IPS-15b (cell line): ENCODE data around the gene ELP2.
"Not testable (repeated sequence)": the region's sequence is repeated elsewhere in the genome, so short reads cannot be mapped to it uniquely, and the experiment has no call there.

Source experiments
- H3K27me3 ChIP-seq: one replicate; pipeline ENCODE4 v1.6.1; 2013; ENCODE audit warnings: low read length; ENCODE audit not compliant: control insufficient read depth, insufficient read depth
- H3K36me3 ChIP-seq: one replicate; pipeline ENCODE4 v1.6.1; 2013; ENCODE audit warnings: low read length; ENCODE audit not compliant: control insufficient read depth, insufficient read depth
- H3K4me1 ChIP-seq: one replicate; pipeline ENCODE4 v1.6.1; 2013; ENCODE audit warnings: mild to moderate bottlenecking, low read length; ENCODE audit not compliant: control insufficient read depth, insufficient read depth
- H3K4me3 ChIP-seq: one replicate; pipeline ENCODE4 v1.5.1; 2013; ENCODE audit warnings: low read depth, low read length
- H3K9ac ChIP-seq: one replicate; pipeline ENCODE4 v1.6.1; 2013; ENCODE audit warnings: low read depth, mild to moderate bottlenecking, low read length
- H3K9me3 ChIP-seq: one replicate; pipeline ENCODE4 v1.6.1; 2013; ENCODE audit warnings: mild to moderate bottlenecking, low read length; ENCODE audit not compliant: control insufficient read depth, insufficient read depth

ELP2 gene

GRCh38 chr18:36196238-36196995, 66.7 kb downstream of the ELP2 start:
- Histone ChIP-seq H3K4me1 (no peaks in the 10 kb centered on the region), H3K27me3 (no peaks in the 10 kb centered on the region)

GRCh38 chr18:36197511-36198166, 67.9 kb downstream of the ELP2 start:
- H3K9me3 ChIP-seq = no peaks in the 10 kb centered on the region
- H3K27me3 ChIP-seq = no peaks in the 10 kb centered on the region
- no peak overlapping the region for H3K4me3 ChIP-seq
- no peaks in the 10 kb centered on the region for H3K4me1 ChIP-seq
- H3K9ac ChIP-seq = no peak overlapping the region
- no peaks in the 10 kb centered on the region for H3K36me3 ChIP-seq

More at GRCh38 chr18:36196238-36196995, 66.7 kb downstream of the ELP2 start:
- Histone ChIP-seq H3K9me3 (no peaks in the 10 kb centered on the region), H3K4me3 (no peak overlapping the region), H3K9ac (no peak overlapping the region), H3K36me3 (no peaks in the 10 kb centered on the region)

- Histone ChIP-seq H3K4me1 (no peaks in the 10 kb centered on the region), H3K27me3 (no peaks in the 10 kb centered on the region), H3K9me3 (no peaks in the 10 kb centered on the region), H3K4me3 (no peak overlapping the region), H3K36me3 (no peaks in the 10 kb centered on the region), H3K9ac (no peak overlapping the region)
Observed at GRCh38 chr18:36199691-36200295, 70.1 kb downstream of the ELP2 start.

- no peaks in the 10 kb centered on the region for H3K9me3 ChIP-seq
- H3K36me3 ChIP-seq = no peaks in the 10 kb centered on the region
- H3K4me3 ChIP-seq = no peak overlapping the region
- no peaks in the 10 kb centered on the region for H3K4me1 ChIP-seq
- H3K27me3 ChIP-seq = no peaks in the 10 kb centered on the region
- H3K9ac ChIP-seq = no peak overlapping the region
Observed at GRCh38 chr18:36200354-36200771, 70.7 kb downstream of the ELP2 start.

GRCh38 chr18:36201765-36202164, 72.1 kb downstream of the ELP2 start:
- H3K4me1 ChIP-seq = no peaks in the 10 kb centered on the region
- H3K4me3 ChIP-seq = no peak overlapping the region
- no peaks in the 10 kb centered on the region for H3K36me3 ChIP-seq
- no peak overlapping the region for H3K9ac ChIP-seq
- no peaks in the 10 kb centered on the region for H3K9me3 ChIP-seq
- no peaks in the 10 kb centered on the region for H3K27me3 ChIP-seq

GRCh38 chr18:36203360-36203895, 73.7 kb downstream of the ELP2 start:
- no peaks in the 10 kb centered on the region for H3K4me1 ChIP-seq
- no peak overlapping the region for H3K9ac ChIP-seq
- no peaks in the 10 kb centered on the region for H3K9me3 ChIP-seq
- no peak overlapping the region for H3K4me3 ChIP-seq
- H3K36me3 ChIP-seq = no peaks in the 10 kb centered on the region
- no peaks in the 10 kb centered on the region for H3K27me3 ChIP-seq

- Histone ChIP-seq H3K4me3 (no peak overlapping the region), H3K9me3 (no peaks in the 10 kb centered on the region), H3K27me3 (no peaks in the 10 kb centered on the region), H3K36me3 (no peaks in the 10 kb centered on the region), H3K4me1 (no peaks in the 10 kb centered on the region), H3K9ac (no peak overlapping the region)
Observed at GRCh38 chr18:36205166-36205565, 75.5 kb downstream of the ELP2 start.

- Histone ChIP-seq H3K4me3 (no peak overlapping the region), H3K4me1 (no peaks in the 10 kb centered on the region), H3K27me3 (no peaks in the 10 kb centered on the region), H3K36me3 (no peaks in the 10 kb centered on the region), H3K9ac (no peak overlapping the region), H3K9me3 (no peaks in the 10 kb centered on the region)
Observed at GRCh38 chr18:36207303-36207702, 77.6 kb downstream of the ELP2 start.

- H3K36me3 ChIP-seq, H3K9ac ChIP-seq, H3K27me3 ChIP-seq, H3K4me3 ChIP-seq, H3K4me1 ChIP-seq, H3K9me3 ChIP-seq: not testable (repeated sequence)
Observed at GRCh38 chr18:36207969-36208368, 78.3 kb downstream of the ELP2 start.

GRCh38 chr18:36211612-36212065, 81.9 kb downstream of the ELP2 start:
- no peak overlapping the region for H3K4me3 ChIP-seq
- no peak overlapping the region for H3K9ac ChIP-seq
- H3K27me3 ChIP-seq = no peaks in the 10 kb centered on the region
- H3K36me3 ChIP-seq = no peaks in the 10 kb centered on the region
- H3K4me1 ChIP-seq = no peaks in the 10 kb centered on the region
- H3K9me3 ChIP-seq = no peaks in the 10 kb centered on the region

- H3K9me3 ChIP-seq = no peaks in the 10 kb centered on the region
- H3K27me3 ChIP-seq = no peaks in the 10 kb centered on the region
- H3K4me3 ChIP-seq = no peak overlapping the region
- no peaks in the 10 kb centered on the region for H3K36me3 ChIP-seq
- no peak overlapping the region for H3K9ac ChIP-seq
- H3K4me1 ChIP-seq = no peaks in the 10 kb centered on the region
Observed at GRCh38 chr18:36212301-36213171, 82.8 kb downstream of the ELP2 start.
